Measurements from ENCODE around the gene FOXF1. TPM values are rescaled to one million over a fixed set of nuclear protein-coding genes. Genes with fewer than 3 reads are reported as not detected.

The FOXF1 gene
- total and polyA plus RNA-seq, 2 of the 13 experiments (the other 11 are each of a cell fraction or from before 2014, with no cell fraction given), result not detected

GRCh38 chr16:86515777-86516622, 5.7 kb downstream of the FOXF1 start (continued):
- no peak for TF ChIP-seq KIAA2018 (CRISPR knock-in tag; IDR thresholded peaks at IDR 0.05; ENCODE audit: borderline replicate concordance)
- TF ChIP-seq ZSCAN20 (CRISPR knock-in tag; IDR thresholded peaks at IDR 0.05; ENCODE audit: borderline replicate concordance), result no peak
- no peak for TF ChIP-seq ZNF660 (CRISPR knock-in tag; IDR thresholded peaks at IDR 0.05; ENCODE audit: borderline replicate concordance, low read depth)

All from HepG2 (cell line).